Medulla oblongata (tissue), 1 donor: Measurements from ENCODE around the gene PLCXD3.
"Not testable (repeated sequence)": the region's sequence is repeated elsewhere in the genome, so short reads cannot be mapped to it uniquely, and the experiment has no call there.

Experiments used
- DNase-seq: peaks from one replicate; pipeline ENCODE4 v3.0.0-alpha.2; 2015; ENCODE audit errors: extremely low spot score

PLCXD3 gene

DNA sequence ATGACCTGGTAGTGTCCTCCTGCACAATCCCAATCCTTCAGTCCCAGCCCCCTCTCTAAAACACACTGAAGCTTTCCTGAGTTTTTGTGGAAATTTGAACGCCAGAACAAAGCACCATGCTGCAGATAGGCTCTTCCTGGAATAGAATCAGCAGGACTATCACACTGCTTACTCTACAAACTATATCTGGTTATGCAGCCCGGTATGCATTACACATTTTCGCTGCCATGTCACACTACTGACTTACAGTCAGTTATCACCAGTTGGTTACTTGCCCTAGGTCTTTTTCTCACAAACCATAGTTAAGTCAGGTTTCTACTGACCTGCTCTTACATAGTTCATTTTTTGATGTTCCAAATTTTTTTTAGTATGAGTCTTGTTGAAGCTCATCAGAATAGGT is 24.9 kb downstream of the PLCXD3 start:
- DNase-seq = no peak

DNA sequence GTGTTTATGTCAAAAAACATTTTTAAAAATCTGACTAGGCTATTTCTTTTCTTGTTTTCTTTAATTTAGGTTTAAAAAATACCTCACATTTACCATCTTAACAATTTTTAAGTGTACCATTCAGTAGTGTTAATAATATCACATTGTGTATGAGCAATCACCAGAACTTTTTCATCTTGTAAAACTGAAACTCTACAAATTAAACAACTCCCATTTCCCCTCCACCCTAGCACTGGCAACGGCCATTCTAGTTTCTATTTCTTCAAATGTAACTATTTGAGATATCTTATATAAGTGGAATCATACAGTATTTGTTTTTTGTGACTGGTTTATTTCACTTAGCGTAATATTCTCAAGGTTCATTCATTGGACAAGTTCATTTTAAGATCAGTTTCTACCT is 27.7 kb downstream of the PLCXD3 start:
- DNase-seq = no peak

DNA sequence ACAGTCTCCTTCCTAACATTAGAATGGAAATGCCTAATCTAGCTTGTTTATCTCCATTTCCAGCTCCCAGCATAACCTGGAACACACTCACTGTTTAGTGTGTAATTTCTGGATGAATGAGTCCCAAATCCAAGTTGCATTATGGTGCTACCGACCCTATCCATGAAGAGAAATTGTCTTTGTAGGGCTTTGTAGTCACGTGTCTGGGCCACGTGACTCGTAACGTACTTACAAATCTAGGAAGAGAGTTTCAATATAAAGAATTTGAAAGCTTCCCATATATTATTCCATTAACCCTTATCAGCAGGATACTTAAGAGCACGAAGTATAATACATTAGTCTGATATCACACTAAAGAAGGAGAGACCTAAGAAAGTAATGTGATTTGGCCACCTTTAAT is 28.2 kb downstream of the PLCXD3 start:
- no peak for DNase-seq

DNA sequence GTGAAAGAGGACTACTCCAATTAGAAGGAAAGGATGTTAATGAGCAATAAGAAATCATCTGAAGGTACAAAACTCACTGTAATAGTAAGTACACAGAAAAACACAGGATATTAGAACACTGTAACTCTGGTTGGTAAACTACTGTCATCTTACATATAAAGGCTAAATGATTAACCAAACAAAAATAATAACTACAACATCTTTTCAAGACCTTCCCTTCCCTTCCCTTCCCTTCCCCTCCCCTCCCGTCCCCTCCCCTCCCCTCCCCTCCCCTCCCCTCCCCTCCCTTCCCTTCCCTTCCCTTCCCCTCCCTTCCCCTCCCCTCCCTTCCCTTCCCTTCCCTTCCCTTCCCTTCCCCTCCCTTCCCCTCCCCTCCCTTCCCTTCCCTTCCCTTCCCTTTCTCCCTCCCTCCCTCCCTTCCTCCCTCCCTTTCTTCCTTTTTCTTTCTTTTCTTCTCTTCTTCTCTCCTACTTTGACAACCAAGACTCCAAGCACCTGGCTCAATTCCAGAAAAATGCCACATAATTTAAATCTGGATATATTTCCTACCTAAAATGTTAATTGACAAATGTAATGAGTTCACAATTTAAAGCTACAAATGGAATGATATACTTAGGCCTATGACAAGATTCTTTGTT is 38.7 kb downstream of the PLCXD3 start:
- DNase-seq = not testable (repeated sequence)

DNA sequence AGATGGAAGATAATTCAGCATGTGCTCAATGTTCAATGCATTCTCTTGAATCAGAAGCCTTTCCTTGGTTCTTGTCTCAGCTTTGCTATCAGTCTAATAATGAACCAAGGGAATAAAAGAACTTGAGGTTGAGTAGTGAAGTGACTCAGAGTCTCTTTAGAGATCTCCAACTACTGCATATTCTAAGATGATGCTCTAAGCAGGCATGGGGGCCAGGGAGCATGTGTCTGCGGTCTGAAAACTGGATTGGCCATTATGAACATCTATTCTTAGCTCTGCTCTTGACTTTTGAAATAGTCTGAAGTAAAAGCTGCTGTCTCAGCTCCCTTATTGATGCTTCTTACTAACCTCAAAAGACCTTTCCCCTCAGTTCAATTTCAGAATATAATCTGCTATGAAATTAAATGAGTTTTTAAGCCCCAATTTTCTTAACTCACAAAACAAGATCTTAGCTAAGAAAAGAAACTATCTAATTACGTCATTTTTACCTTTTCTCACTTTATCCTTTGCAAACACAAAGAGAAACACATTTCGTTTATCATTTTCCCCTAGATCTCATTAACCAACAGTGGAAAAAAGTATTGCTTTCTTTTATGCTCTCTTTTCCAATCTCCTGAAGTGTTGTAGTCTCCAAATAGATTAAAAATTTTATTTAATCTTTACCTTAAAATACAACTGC is 44.8 kb downstream of the PLCXD3 start:
- DNase-seq = no peak

DNA sequence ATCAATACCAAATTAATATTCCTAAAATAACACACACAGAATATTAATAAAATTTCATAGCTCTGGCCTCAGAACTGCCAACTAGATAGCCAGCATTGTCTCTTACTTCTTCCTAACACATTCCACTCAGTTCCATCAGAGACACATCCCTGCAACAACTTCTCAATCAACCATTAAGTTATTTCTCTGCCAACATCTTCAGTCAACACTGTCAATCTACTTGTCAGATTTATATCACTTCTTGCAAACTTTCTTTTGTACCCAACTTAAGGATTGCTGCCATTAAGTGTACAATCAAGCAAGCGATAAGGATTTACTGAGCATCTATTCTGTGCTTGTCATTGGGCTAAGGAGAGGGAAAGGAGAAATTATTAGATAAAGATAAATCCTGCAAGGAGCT is 50.8 kb downstream of the PLCXD3 start:
- DNase-seq = no peak

DNA sequence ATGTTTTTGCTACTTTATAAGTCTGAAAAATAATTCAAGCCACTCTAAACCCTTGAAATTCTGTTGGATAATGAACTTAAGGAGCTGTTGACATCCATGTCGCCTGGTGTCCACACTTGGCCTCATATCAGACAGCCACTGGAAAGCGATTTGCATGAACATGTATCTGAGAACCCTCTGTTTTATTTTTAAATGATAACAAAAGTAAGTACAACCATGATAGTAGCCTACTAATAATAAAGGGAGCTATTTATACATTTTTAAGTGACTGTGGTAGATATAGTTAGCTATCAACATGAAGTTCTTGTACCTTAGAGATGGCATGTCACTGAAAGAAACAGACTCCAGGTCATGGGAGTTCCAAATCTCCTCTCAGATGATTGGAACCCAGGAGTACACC is 53.3 kb downstream of the PLCXD3 start:
- DNase-seq = no peak

DNA sequence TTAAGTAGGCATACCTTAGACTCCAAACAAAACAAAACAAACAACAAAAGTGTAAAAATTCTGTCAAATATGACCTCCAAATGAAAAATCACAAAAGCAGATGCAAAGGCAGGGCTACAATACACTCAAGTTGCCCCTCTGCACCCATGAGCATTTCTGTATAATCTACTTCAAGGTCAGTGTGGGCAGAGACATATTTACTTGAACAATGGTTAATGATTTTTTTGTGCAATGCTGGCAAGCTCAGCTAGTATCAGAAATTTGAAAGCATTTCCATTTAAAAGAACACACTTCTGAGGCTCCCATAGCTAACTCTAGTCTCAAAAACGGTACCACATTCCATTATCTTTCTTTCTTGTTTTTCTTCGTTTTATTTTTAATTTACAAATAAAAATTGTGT is 57.9 kb downstream of the PLCXD3 start:
- DNase-seq = no peak

DNA sequence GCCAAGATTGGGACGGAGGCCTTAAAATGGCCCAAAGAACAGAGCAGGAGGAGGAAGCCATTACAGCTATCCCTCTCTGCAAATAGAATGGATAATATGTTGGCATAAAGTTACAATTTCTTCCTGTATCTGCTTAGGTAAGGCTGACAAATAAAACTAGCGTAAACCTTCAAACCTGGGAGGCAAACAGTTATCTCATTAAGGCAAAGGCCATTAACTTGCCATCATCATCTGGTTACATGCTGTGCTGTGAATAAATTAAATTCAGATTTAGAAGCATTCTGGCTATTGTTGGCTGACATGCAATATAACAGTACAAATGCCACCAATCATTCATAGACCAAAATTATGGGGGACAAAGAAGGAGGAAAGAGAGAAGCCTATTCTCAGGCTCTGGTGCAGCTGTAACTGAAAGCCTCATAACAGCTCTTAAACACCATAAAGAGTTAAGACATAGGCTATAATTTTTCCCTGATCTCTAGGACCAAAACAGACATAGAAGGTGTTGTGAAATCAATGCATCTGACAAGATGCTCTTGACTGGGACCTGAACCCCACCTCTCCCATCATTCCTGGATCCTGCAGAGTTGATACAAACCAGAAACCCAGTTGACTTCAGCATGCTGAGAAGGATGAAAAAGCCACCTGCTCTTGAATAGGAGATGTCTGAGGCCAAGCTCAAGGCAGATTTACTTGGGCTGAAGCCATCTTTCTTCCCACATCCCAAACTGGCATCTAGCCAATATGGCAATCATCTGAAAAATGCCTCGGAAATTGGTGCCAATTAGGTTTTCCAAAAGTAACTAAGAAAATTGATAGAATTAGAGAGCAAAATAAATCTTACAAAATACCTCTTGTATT is 62.5 kb downstream of the PLCXD3 start:
- no peak for DNase-seq

DNA sequence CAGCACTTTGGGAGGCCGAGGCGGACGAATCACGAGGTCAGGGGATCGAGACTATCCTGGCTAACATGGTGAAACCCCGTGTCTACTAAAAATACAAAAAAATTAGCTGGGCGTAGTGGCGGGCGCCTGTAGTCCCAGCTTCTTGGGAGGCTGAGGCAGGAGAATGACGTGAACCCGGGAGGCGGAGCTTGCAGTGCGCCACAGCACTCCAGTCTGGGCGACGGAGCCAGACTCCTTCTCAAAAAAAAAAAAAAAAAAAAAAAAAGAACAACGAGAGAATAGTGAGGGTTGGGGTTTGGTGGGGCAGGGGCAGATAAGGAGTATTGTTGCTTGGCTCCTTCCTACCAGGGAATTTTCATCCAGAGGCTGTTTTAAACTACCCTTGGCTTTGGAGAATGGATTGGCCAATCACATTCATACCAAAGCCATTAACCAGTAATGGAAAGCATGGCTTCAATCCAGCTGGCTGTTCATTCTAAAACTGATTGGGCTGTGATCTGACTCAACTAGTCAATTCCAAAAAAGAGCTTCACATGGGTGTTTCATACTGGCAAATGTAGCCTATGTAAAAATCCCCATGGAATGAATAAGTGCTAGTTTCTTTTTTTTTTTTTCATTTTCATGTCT is 64.4 kb downstream of the PLCXD3 start:
- DNase-seq = no peak

DNA sequence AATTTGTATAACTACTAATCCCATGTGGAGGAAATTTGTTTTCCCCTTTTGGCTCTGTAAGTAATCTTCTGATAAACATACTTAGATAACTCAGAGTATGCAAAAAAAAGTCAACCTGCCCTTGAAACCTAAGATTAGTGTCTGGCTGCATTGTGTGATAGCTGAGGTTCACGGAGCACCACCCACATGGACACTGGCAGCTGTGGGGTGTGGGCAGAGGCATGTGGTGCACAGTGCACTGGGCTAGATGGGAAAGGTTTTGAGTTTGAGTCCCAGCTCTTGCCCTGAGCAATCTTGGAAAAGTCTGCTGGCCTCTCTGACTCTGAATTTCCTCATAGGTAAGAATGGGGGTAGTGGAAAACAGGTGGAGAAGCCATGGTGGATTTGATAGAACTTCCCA is 75.1 kb downstream of the PLCXD3 start:
- DNase-seq = no peak

DNA sequence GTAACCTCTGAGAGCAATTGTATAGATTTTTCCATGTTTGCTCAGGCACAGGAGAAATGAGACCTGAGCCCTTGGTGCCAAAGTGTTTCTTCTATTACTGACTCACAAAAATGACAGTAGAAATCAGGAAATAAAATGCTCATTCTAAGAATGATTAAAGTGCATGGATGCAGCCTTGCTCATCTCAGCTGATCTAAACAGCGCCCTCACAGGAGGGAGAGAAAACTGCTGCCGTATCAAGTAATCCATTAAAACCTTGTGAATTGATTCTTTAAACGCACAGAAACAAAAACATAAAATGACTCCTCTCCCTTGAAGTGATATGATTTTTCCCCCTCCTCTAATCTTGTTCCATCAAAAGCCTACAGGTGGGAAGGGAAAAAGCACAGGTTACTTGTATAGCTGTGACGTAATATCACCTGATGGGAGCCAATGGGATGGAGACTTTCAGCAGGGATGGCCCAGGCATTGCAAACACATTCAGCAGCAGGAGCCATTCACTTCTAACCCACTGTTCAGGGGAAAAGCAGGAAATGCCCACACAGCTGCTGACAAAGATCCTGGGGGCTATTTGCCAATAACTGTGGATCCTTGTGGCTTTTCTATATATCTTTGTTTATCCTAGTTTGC is 76.7 kb downstream of the PLCXD3 start:
- no peak for DNase-seq

DNA sequence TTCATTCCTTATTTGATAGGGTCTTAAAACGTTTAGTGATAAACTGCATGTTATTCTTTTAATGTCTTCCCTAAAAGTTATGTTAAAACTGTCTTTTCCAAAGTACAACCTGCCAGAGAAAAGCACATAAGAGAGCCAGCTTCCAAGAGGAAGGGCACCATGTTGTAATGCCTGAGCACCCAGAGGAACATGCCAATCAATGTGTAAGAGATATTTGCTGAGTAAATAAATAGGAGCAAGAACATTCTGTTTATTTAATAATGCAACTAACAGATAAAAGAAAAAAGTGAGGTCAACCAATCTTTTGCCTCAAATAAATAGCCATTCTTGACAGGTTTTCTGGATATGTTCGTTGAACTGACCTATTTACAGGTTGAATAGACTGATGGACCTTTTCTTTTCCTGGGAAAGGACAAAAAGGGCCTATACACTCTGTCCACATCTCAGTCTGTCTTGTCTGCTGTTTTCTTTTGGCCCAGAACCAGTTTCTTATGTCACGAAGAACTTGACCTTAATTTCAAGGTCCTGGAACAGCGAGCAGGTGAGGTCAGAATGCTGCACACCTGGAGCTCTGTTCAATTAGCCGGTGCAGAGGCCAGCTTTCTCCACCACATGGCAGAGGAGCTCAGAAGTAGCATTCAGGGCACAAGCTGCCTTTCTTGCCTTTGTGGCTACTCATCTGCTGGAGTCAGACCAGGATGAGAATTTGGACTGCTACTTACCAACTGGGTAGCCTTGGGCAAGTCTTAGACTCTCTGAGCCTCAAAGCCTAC is 77.7 kb downstream of the PLCXD3 start:
- DNase-seq = no peak

DNA sequence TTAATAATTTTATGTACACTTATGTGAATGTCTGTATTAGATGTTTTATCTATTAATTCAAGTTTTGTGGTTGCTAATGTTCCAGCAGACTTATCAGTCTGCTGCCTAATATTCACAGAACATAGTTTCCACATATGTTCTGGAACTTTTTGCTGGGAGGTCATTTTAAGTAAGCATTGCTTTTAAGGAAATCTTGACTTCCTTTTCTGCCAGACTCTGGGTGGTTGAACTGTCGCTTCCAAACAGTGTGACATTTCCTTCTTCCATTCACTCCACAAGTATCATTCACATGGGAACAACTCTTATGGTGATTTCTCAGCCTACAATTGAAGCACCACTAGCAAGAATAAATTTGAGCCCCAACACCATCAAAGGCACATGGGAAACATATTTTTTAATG is 82.9 kb downstream of the PLCXD3 start:
- DNase-seq = no peak

DNA sequence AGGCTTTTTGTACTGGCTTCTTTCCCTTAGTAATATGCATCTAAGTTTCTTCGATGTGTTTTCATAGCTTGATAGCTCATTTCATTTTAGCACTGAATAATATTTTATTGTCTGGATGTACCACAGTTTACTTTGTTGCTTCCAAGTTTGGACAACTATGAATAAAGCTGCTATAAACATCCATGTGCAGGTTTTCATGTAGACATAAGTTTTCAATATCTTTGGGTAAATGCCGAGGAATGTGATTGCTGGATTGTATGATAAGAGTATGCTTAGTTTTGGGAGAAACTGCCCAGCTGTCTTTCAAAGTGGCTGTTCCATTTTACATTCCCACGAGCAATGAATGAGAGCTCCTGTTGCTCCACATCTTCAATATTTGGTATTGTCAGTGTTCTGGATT is 84.7 kb downstream of the PLCXD3 start:
- DNase-seq = no peak

DNA sequence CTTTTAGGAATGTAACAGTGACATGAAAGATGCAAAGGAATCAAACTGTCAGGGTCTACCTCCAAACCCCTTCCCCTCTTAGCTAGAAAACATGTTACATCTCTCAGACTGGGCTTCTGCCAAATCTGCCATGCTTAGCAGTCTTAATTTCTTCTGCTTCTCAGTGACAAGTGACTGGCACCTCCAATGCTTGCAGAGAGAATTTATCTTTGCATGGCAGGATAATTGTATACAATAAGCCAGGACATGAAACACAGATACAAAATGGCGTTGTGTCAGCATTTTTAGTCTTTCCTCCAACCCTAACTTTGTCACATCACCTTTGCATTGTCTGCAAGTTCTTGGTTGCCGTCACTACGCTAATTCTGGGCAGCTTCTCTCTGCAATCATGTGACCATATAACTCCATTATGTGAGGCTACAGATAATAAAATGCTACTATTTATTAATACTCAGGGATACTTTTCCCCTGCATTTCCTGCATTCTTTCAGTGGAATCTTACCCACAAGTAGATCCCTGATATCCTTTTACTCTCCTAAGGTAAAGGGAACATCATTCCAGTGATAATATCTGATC is 89.8 kb downstream of the PLCXD3 start:
- DNase-seq = no peak

DNA sequence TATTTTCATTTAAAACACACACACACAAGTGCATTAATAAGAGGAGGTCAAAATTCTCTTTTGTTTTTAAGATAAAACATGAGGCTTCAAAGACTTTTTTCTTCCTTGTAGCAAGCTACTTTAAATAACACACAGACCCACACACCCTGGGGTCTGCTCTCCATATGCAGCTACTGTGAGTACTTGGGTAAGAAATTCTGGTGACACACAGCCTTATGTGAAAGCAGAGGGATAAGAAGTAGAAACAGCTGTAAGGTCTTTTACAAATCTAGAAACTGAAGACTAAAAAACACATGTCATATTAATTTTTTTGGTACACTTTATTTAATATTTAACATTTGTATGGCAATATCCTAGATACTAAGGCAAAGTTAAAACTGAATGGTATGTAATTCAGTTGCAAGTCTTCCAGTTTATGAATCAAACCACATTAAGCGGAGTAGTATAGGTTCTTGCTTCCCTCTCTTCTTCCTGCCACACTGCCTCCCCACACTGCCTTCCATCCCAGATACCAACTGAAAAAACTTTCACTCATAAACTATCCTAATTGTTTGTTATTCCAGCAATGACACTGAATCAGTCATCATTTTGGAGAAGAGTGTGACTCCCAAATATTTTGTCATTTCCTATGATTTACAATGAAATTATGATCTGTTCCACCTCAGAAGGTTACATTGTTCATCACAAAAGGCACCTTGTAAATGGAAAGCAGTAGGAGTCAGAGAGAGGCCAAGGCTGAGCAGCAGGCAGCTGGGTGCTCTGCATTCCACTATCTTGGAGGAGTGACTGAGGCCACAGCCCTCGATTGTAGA is 92.0 kb downstream of the PLCXD3 start:
- DNase-seq = no peak

DNA sequence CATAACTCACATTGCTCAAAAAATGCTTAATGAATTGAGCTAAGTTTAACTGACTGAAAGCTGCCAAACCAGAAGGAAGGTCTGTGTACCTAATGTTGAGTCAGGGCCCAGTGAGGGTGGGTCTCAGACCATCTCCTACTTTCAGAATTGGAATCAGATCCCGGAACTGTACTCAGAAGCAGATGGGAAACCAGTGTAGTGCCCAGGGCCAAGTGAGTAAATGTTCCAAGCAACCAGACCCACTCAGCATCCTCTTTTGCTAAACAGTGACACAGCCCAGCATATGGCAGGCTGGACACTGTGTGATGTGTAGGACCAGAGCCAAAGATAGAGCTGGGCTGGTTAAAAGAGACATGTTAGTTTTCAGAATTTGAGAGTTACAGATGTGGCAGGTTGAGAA is 94.1 kb downstream of the PLCXD3 start:
- no peak for DNase-seq

DNA sequence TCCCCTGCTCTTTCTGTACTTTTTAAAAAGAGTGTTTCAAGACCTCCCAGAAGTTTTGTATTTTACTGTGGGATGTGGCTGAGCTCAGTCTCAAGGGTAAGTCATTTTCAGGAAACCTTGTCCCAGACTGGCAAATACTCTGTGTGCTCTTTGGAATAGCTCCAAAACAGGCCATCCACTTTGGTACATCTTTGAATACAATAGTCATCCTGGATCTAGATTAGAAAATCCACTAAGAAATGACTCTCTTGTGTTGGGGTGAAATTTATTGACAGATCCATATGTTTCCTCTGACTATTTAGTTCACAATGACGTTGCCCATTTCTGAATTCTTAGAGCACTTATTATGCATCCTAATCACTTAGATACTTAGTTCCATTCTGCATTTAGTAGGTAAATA is 95.2 kb downstream of the PLCXD3 start:
- no peak for DNase-seq

DNA sequence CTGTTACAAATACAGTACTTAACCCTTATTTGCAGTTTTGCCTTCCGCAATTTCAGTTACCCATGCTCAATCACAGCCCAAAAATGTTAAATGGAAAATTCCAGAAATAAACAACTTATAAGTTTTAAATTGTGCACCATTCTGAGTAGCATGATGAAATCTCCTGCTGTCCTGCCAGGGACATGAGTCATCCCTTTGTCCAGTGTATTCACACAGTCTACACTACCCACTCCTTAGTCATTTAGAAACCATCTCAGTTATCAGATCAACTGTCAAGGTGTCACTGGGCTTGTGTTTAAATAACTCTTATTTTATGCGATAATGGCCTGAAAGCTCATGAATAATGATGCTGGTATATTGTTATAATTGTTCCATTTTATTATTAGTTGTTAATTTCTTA is 95.8 kb downstream of the PLCXD3 start:
- DNase-seq = no peak
